GM12878 (cell line): Measurements from ENCODE around the gene TCF4. TPM values are rescaled to one million over a fixed set of nuclear protein-coding genes. Genes with fewer than 3 reads are reported as not detected.

Source experiments
- ATAC-seq: fragments of 200-7000 bp; cut with Tn5 transposase; 3 replicates; pipeline ENCODE4 v1.9.1; 2020; ENCODE audit warnings: mild to moderate bottlenecking, moderate library complexity
- BruUV-seq: library from RNA; stranded (reverse); fragments of 400-500 nt; replicated peaks from 2 replicates; lab custom pipeline; 2021; lab: Mats Ljungman, UMichigan
- CTCF ChIA-PET: fragments of 300-600 bp; sonication (Branson Sonifier 250); formaldehyde crosslinking; extraction: SDS; loops from one replicate; lab custom pipeline; 2021; ENCODE audit warnings: inconsistent platforms; lab: Yijun Ruan, JAX
- POLR2A ChIA-PET: fragments of 350-600 bp; formaldehyde crosslinking; extraction: SDS; loops from one replicate; lab custom pipeline; 2021; ENCODE audit warnings: inconsistent platforms; lab: Charles Lee
- RAD21 ChIA-PET: fragments of 300-600 bp; sonication (Branson Sonifier 250); formaldehyde crosslinking; loops from one replicate; lab custom pipeline; 2023; ENCODE audit warnings: antibody characterized with exemption; ENCODE audit not compliant: unreplicated experiment; lab: Charles Lee
- SMC1A ChIA-PET: fragments of 300-600 bp; sonication (Branson Sonifier 250); formaldehyde crosslinking; loops from one replicate; lab custom pipeline; 2023; ENCODE audit not compliant: unreplicated experiment, uncharacterized antibody; lab: Charles Lee
- DNase-seq: peaks from one replicate; pipeline ENCODE4 v3.0.0-alpha.2; 2011; ENCODE audit warnings: low read depth, low spot score
- FAIRE-seq: peaks from 3 replicates; lab custom pipeline; 2011; peaks lifted over from hg19 to GRCh38; lab: Jason Lieb, UNC
- H2AFZ ChIP-seq: 2 replicates; pipeline ENCODE4 v1.6.0; 2011; ENCODE audit warnings: low read depth, low read length, control low read depth; ENCODE audit not compliant: control insufficient read depth
- H3K27ac ChIP-seq: 2 replicates; pipeline ENCODE4 v1.5.1; 2011; ENCODE audit warnings: control low read depth; ENCODE audit not compliant: control insufficient read depth, insufficient read depth
- H3K27me3 ChIP-seq, 2 experiments: replicated peaks in 1 of 2; 2 replicates each; pipeline versions ENCODE4 v1.6.0 to v1.6.1; 2011; ENCODE audit warnings: low read length in 1 of 2; ENCODE audit not compliant: control insufficient read depth in 2 of 2, insufficient read depth in 2 of 2
- H3K36me3 ChIP-seq, 2 experiments: 2 replicates each; pipeline ENCODE4 v1.5.1; 2011; ENCODE audit warnings: low read length in 1 of 2; ENCODE audit not compliant: control insufficient read depth in 2 of 2, insufficient read depth in 2 of 2
- H3K4me1 ChIP-seq: 2 replicates; pipeline ENCODE4 v1.6.1; 2011; ENCODE audit warnings: mild to moderate bottlenecking, low read length, moderate library complexity, mixed read lengths; ENCODE audit not compliant: control insufficient read depth, insufficient read depth
- H3K4me2 ChIP-seq: 2 replicates; pipeline ENCODE4 v1.6.0; 2011; ENCODE audit warnings: control low read depth; ENCODE audit not compliant: control insufficient read depth, insufficient read depth
- H3K4me3 ChIP-seq: fragments of 200-600 bp; sonication (generic); 2 replicates; pipeline ENCODE4 v1.5.1; 2016
- H3K79me2 ChIP-seq: 2 replicates; pipeline ENCODE4 v1.6.0; 2011; ENCODE audit warnings: low read length; ENCODE audit not compliant: control insufficient read depth, insufficient read depth
- H3K9ac ChIP-seq: 2 replicates; pipeline ENCODE4 v1.8.0; 2011; ENCODE audit warnings: low read length, control low read depth, mixed read lengths; ENCODE audit not compliant: control insufficient read depth, insufficient read depth
- H3K9me3 ChIP-seq: replicated peaks from 3 replicates; pipeline ENCODE4 v1.5.1; 2011; ENCODE audit warnings: mild to moderate bottlenecking, low read length; ENCODE audit not compliant: control insufficient read depth, insufficient read depth
- H4K20me1 ChIP-seq: 2 replicates; pipeline ENCODE4 v1.6.0; 2011; ENCODE audit not compliant: control insufficient read depth, insufficient read depth
- GATAD2B ChIP-seq: fragments of 450-650 bp; conservative IDR thresholded peaks from 2 replicates; pipeline ENCODE4 v1.6.1; 2017; ENCODE audit warnings: low read depth, mild to moderate bottlenecking, moderate library complexity
- IKZF1 ChIP-seq: fragments of 450-650 bp; conservative IDR thresholded peaks from 2 replicates; pipeline ENCODE4 v1.6.1; 2017; ENCODE audit warnings: antibody characterized with exemption, mild to moderate bottlenecking
- IKZF2 ChIP-seq, 2 experiments: fragments of 450-650 bp; IDR thresholded peaks; 2 replicates each; pipeline ENCODE4 v1.6.1; 2017; ENCODE audit warnings: mild to moderate bottlenecking in 2 of 2, moderate library complexity in 2 of 2
- IRF4 ChIP-seq: IDR thresholded peaks from 2 replicates; pipeline ENCODE4 v1.6.1; 2011; ENCODE audit warnings: low read depth, low read length
- JUNB ChIP-seq: IDR thresholded peaks from 2 replicates; pipeline ENCODE4 v1.6.1; 2016; ENCODE audit warnings: antibody characterized with exemption, mild to moderate bottlenecking
- KAT2A ChIP-seq: conservative IDR thresholded peaks from 2 replicates; pipeline ENCODE4 v1.6.1; 2011; ENCODE audit warnings: low read depth, low read length; ENCODE audit not compliant: control insufficient read depth
- MEF2B ChIP-seq: fragments of 450-650 bp; IDR thresholded peaks from 2 replicates; pipeline ENCODE4 v1.6.1; 2018; ENCODE audit warnings: mild to moderate bottlenecking, moderate library complexity; ENCODE audit not compliant: partially characterized antibody, poor library complexity, severe bottlenecking
- MXI1 ChIP-seq: fragments of 150-350 bp; IDR thresholded peaks from 2 replicates; pipeline ENCODE4 v1.6.1; 2011; ENCODE audit warnings: low read depth, mild to moderate bottlenecking, inconsistent platforms, low read length, improper control_type of control experiment
- PAX5 ChIP-seq: IDR thresholded peaks from 2 replicates; pipeline ENCODE4 v1.6.1; 2011; ENCODE audit warnings: low read depth, low read length, borderline replicate concordance
- POLR2A ChIP-seq: IDR thresholded peaks from 2 replicates; pipeline ENCODE4 v1.6.1; 2011; ENCODE audit warnings: low read depth, mild to moderate bottlenecking, low read length
- RAD21 ChIP-seq: IDR thresholded peaks from 2 replicates; pipeline ENCODE4 v1.6.1; 2011; ENCODE audit warnings: mild to moderate bottlenecking, low read depth, low read length, moderate library complexity; ENCODE audit not compliant: insufficient read depth
- YY1 ChIP-seq: IDR thresholded peaks from 2 replicates; pipeline ENCODE4 v1.6.1; 2011; ENCODE audit warnings: low read depth, mild to moderate bottlenecking, low read length
- ZBTB40 ChIP-seq: fragments of 450-650 bp; IDR thresholded peaks from 2 replicates; pipeline ENCODE4 v1.6.1; 2016; ENCODE audit warnings: mild to moderate bottlenecking, moderate library complexity, borderline replicate concordance
- ZNF622 ChIP-seq: fragments of 450-650 bp; IDR thresholded peaks from 2 replicates; pipeline ENCODE4 v1.6.1; 2017; ENCODE audit warnings: mild to moderate bottlenecking, inconsistent platforms
- in situ Hi-C: fragments of 300-500 bp; cut with MboI; formaldehyde crosslinking; loops from 9 replicates; pipeline ENCODE4 v1.14.3; 2018; ENCODE audit warnings: mixed read lengths
- intact Hi-C: fragments of 100-400 bp; cut with micrococcal nuclease; formaldehyde crosslinking; loops from one replicate; pipeline ENCODE4 v1.14.2; 2022; ENCODE audit not compliant: unreplicated experiment
- polyA plus RNA-seq, 11 experiments: library from polyadenylated mRNA; depleted of rRNA in 4 of 11; unstranded in 6 of 11; stranded (reverse) in 5 of 11; fragments of >200 nt; fragmentation: Nextera tagmentation in 4 of 11; fragmentation: Illumina TruSeq in 1 of 11; extraction: Ambion mirVana in 4 of 11; extraction: Trizol in 1 of 11; gene quantifications; 1 replicate in 1 of 11; 2 replicates in 10 of 11; pipeline versions ENCODE4 v1.2.1 to v1.2.3, GENCODE V29; 2011 to 2016; ENCODE audit warnings: inconsistent platforms in 2 of 11, missing spikeins in 2 of 11, low read depth in 1 of 11
- total RNA-seq, 4 experiments: library from RNA; depleted of rRNA in 3 of 4; stranded (reverse); fragments of >200 nt in 3 of 4; fragmentation: Illumina TruSeq in 1 of 4; extraction: Trizol in 1 of 4; gene quantifications; 2 replicates each; pipeline versions ENCODE4 v1.2.1 to v1.2.3, GENCODE V29; 2013 to 2021

Gene TCF4
- total and polyA plus RNA-seq, 10 of the 15 experiments (the other 5 are each of a cell fraction or from before 2014, with no cell fraction given): 15.2 to 94.0 (median 31.5) TPM

- DNase-seq (no peak), FAIRE-seq (no peak), ATAC-seq (peak; percentile 32)
- in situ Hi-C loops (loop anchor here (25.0 kb wide), 1 partner anchor 1052 kb away; the partner anchor contains the start of gene POLI), intact Hi-C loops (loop anchor here (10.0 kb wide), 2 partner anchors 1050 to 1090 kb away; partner anchors contain the start of genes MBD2 and POLI)
- ChIA-PET SMC1A (interaction anchor here (0.9 to 10.9 kb wide), 6 partner anchors 11 to 68 kb away, joined by 3 to 154 read pairs (median 6); no protein-coding TSS in a partner anchor), POLR2A (interaction anchor here (1.2 to 6.7 kb wide), 6 partner anchors 8 to 80 kb away, joined by 3 to 52 read pairs (median 6); no protein-coding TSS in a partner anchor), CTCF (interaction anchor here (0.8 to 5.5 kb wide), 10 partner anchors 7 to 80 kb away, joined by 3 to 44 read pairs (median 4); no protein-coding TSS in a partner anchor), RAD21 (interaction anchor here (0.8 to 6.4 kb wide), 9 partner anchors 7 to 80 kb away, joined by 3 to 83 read pairs (median 3); no protein-coding TSS in a partner anchor)
- Histone ChIP-seq H3K36me3 (peaks cover 0 to 3% of the 10 kb centered on the region in 2 experiments; a peak in 2 of 4 replicates), H3K4me1 (peaks cover 5% of the 10 kb centered on the region; the same call in 1 of the 2 replicates), H4K20me1 (no peaks in the 10 kb centered on the region), H3K27ac (peak overlapping the region; percentile 34), H3K27me3 (no peaks in the 10 kb centered on the region), H3K4me3 (peak overlapping the region; percentile 39; the same call in 1 of the 2 replicates), H3K79me2 (peaks cover 100% of the 10 kb centered on the region), H3K9ac (peak overlapping the region; percentile 24), H3K4me2 (peak overlapping the region; percentile 65), H2AFZ (no peak overlapping the region), H3K9me3 (no peaks in the 10 kb centered on the region; the same call in 2 of the 3 replicates)
- BruUV-seq: no TSS peak
- TF ChIP-seq GATAD2B (0 out of 2 replicates have a peak, but pooled peaks have one; percentile 22), RAD21 (no peak), JUNB (no peak), PAX5 (no peak), POLR2A (no peak), KAT2A (no peak), ZNF622 (no peak), ZBTB40 (peak; percentile 55; the same call in 1 of the 2 replicates), IKZF2 (IDR thresholded peaks at IDR 0.05) (peak; percentile 36 to 40; a peak in 3 of 4 replicates), IRF4 (no peak), MEF2B (peak; percentile 56), YY1 (no peak), MXI1 (no peak), IKZF1 (0 out of 2 replicates have a peak, but pooled peaks have one; percentile 42)
Observed at GRCh38 chr18:55314615-55315237, 273.3 kb downstream of the TCF4 start.
